CD14-positive monocyte (primary cell): ENCODE measurements around the gene DHX29. TPM values are rescaled to one million over a fixed set of nuclear protein-coding genes. Genes with fewer than 3 reads are reported as not detected.

ENCODE experiments used
- DNase-seq, 3 donors: peaks; one replicate each; pipeline ENCODE4 v3.0.0-alpha.2; 2011 to 2022
- H2AFZ ChIP-seq: 2 replicates; pipeline ENCODE4 v1.6.0; 2012; ENCODE audit warnings: mild to moderate bottlenecking, low read depth, low read length, inconsistent platforms; ENCODE audit not compliant: insufficient read depth, poor library complexity, severe bottlenecking
- H3K27ac ChIP-seq, 2 donors: 1 replicate in 1 of 2; 2 replicates in 1 of 2; pipeline ENCODE4 v1.5.1; 2012 to 2013; ENCODE audit warnings: low read length in 2 of 2, control low read depth in 1 of 2, inconsistent platforms in 1 of 2, low read depth in 1 of 2, mild to moderate bottlenecking in 1 of 2
- H3K27me3 ChIP-seq, 2 donors: one replicate each; pipeline versions ENCODE4 v1.6.0 to v1.6.1; 2011 to 2013; ENCODE audit warnings: low read length in 2 of 2; ENCODE audit not compliant: control insufficient read depth in 2 of 2, insufficient read depth in 2 of 2
- H3K36me3 ChIP-seq, 2 donors: replicated peaks in 1 of 2; 1 replicate in 1 of 2; 2 replicates in 1 of 2; pipeline versions ENCODE4 v1.5.1 to v1.6.1; 2012 to 2013; ENCODE audit warnings: low read length in 2 of 2, control low read depth in 1 of 2, inconsistent platforms in 1 of 2, mild to moderate bottlenecking in 1 of 2; ENCODE audit not compliant: insufficient read depth in 2 of 2, control insufficient read depth in 1 of 2
- H3K4me1 ChIP-seq, 2 donors: 1 replicate in 1 of 2; 2 replicates in 1 of 2; pipeline versions ENCODE4 v1.5.1 to v1.6.1; 2012 to 2013; ENCODE audit warnings: low read length in 2 of 2, control low read depth in 1 of 2, inconsistent platforms in 1 of 2, mild to moderate bottlenecking in 1 of 2, moderate library complexity in 1 of 2; ENCODE audit not compliant: insufficient read depth in 2 of 2, control insufficient read depth in 1 of 2
- H3K4me2 ChIP-seq: replicated peaks from 2 replicates; pipeline ENCODE3; 2012; ENCODE audit warnings: low read length, moderate library complexity, mild to moderate bottlenecking; ENCODE audit not compliant: poor library complexity, severe bottlenecking; ENCODE audit errors: extremely low read depth
- H3K4me3 ChIP-seq, 3 experiments: fragments of 200-600 bp in 1 of 3; sonication (generic) in 1 of 3; replicated peaks in 1 of 3; 1 replicate in 2 of 3; 2 replicates in 1 of 3; pipeline ENCODE4 v1.5.1; 2011 to 2013; ENCODE audit warnings: low read length in 3 of 3, mild to moderate bottlenecking in 3 of 3, control low read depth in 2 of 3, low read depth in 2 of 3, inconsistent platforms in 1 of 3, moderate library complexity in 1 of 3
- H3K79me2 ChIP-seq: 2 replicates; pipeline ENCODE4 v1.6.0; 2012; ENCODE audit warnings: mild to moderate bottlenecking, control low read depth, inconsistent platforms, low read length, moderate library complexity; ENCODE audit not compliant: insufficient read depth
- H3K9ac ChIP-seq: 2 replicates; pipeline ENCODE4 v1.6.0; 2017; ENCODE audit warnings: low read length, mild to moderate bottlenecking; ENCODE audit not compliant: insufficient read depth, poor library complexity, severe bottlenecking
- H3K9me3 ChIP-seq, 2 donors: replicated peaks in 1 of 2; 1 replicate in 1 of 2; 2 replicates in 1 of 2; pipeline versions ENCODE4 v1.5.1 to v1.6.1; 2012 to 2013; ENCODE audit warnings: low read length in 2 of 2, control low read depth in 1 of 2; ENCODE audit not compliant: control insufficient read depth in 1 of 2, insufficient read depth in 1 of 2
- H4K20me1 ChIP-seq: 2 replicates; pipeline ENCODE4 v1.6.0; 2012; ENCODE audit warnings: mild to moderate bottlenecking, low read length, control low read depth, moderate library complexity; ENCODE audit not compliant: insufficient read depth
- H3K27ac Mint-ChIP-seq, 7 donors: one replicate each; pipeline ENCODE4 v1.8.0; 2020; ENCODE audit warnings: mild to moderate bottlenecking in 7 of 7, mixed read lengths in 7 of 7, moderate library complexity in 6 of 7, inconsistent platforms in 2 of 7
- H3K27me3 Mint-ChIP-seq, 3 donors: one replicate each; pipeline ENCODE4 v1.8.0; 2021 to 2022; ENCODE audit warnings: low read depth in 3 of 3, mild to moderate bottlenecking in 3 of 3, mixed read lengths in 3 of 3, moderate library complexity in 3 of 3, inconsistent platforms in 1 of 3
- H3K36me3 Mint-ChIP-seq, 2 donors: one replicate each; pipeline ENCODE4 v1.8.0; 2020; ENCODE audit warnings: mixed read lengths in 2 of 2, inconsistent platforms in 1 of 2, mild to moderate bottlenecking in 1 of 2
- H3K4me1 Mint-ChIP-seq: one replicate; pipeline ENCODE4 v1.8.0; 2020; ENCODE audit warnings: mild to moderate bottlenecking, mixed read lengths
- H3K4me3 Mint-ChIP-seq, 2 donors: one replicate each; pipeline ENCODE4 v1.8.0; 2020; ENCODE audit warnings: mild to moderate bottlenecking in 2 of 2, mixed read lengths in 2 of 2, moderate library complexity in 1 of 2
- H3K9me3 Mint-ChIP-seq, 7 donors: one replicate each; pipeline ENCODE4 v1.8.0; 2020 to 2022; ENCODE audit warnings: mixed read lengths in 7 of 7, mild to moderate bottlenecking in 6 of 7, moderate library complexity in 6 of 7, inconsistent platforms in 2 of 7
- WGBS: methylation state at CpG from one replicate; pipeline ENCODE4 v1.1.5; 2013; ENCODE audit warnings: missing lambda C conversion rate; ENCODE audit not compliant: insufficient coverage; 5-methylcytosine and 5-hydroxymethylcytosine counted together
- intact Hi-C, 2 donors: fragments of 100-400 bp; cut with micrococcal nuclease; formaldehyde crosslinking; loops; one replicate each; pipeline versions ENCODE4 v1.15.0 to v1.15.1; 2023
- polyA plus RNA-seq, 3 donors: library from polyadenylated mRNA; depleted of rRNA in 1 of 3; unstranded in 2 of 3; stranded (reverse) in 1 of 3; fragments of 300-500 nt in 2 of 3; fragments of >200 nt in 1 of 3; fragmentation: Illumina TruSeq in 2 of 3; gene quantifications; 1 replicate in 2 of 3; 2 replicates in 1 of 3; pipeline ENCODE4 v1.2.3, GENCODE V29; 2012 to 2021
- TF ChIP-seq, protein P1 (sequence below): fragments of 200-600 bp; IDR thresholded peaks from one replicate; pipeline ENCODE4 v1.8.0; 2022; ENCODE audit warnings: antibody characterized with exemption, mild to moderate bottlenecking

DHX29 gene
- polyA plus RNA-seq, 3 donors, result 5.2 to 15.9 (median 9.7) TPM

DNA sequence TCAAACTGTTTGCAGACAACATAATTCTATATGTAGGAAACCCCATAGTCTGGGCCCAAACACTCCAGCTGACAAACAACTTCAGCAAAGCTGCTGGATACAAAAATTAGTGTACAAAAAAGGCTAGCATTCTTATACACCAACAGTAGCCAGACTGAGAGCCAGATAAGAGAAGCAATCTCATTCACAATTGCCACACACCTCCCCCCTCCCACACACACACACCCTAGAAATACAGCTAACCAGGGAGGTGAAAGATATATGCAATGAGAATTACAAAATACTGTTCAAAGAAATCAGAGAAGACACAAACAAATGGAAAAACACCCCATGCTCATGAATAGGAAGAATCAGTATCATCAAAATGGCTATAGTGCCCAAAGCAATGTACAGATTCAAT, 9.3 kb upstream of the DHX29 start:
- Mint-ChIP-seq H3K27me3 (no peaks in the 10 kb centered on the region), H3K27ac (peak overlapping the region in 2 of 7 donors; percentile 44 to 63), H3K9me3 (peaks cover 0 to 8% (median 0%) of the 10 kb centered on the region in 7 donors), H3K36me3 (peaks cover 10 to 12% of the 10 kb centered on the region in 2 donors), H3K4me3 (no peak overlapping the region), H3K4me1 (peaks cover 35% of the 10 kb centered on the region)
- no peak overlapping the region for H3K9ac ChIP-seq
- TF ChIP-seq, protein P1, sequence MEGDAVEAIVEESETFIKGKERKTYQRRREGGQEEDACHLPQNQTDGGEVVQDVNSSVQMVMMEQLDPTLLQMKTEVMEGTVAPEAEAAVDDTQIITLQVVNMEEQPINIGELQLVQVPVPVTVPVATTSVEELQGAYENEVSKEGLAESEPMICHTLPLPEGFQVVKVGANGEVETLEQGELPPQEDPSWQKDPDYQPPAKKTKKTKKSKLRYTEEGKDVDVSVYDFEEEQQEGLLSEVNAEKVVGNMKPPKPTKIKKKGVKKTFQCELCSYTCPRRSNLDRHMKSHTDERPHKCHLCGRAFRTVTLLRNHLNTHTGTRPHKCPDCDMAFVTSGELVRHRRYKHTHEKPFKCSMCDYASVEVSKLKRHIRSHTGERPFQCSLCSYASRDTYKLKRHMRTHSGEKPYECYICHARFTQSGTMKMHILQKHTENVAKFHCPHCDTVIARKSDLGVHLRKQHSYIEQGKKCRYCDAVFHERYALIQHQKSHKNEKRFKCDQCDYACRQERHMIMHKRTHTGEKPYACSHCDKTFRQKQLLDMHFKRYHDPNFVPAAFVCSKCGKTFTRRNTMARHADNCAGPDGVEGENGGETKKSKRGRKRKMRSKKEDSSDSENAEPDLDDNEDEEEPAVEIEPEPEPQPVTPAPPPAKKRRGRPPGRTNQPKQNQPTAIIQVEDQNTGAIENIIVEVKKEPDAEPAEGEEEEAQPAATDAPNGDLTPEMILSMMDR, result no peak
- DNase-seq, result no peak
- H3K79me2 ChIP-seq, result peaks cover 98% of the 10 kb centered on the region
- H3K9me3 ChIP-seq, result no peaks in the 10 kb centered on the region
- H3K27me3 ChIP-seq, result no peaks in the 10 kb centered on the region
- no peak overlapping the region for H3K4me3 ChIP-seq
- peaks cover 6 to 11% of the 10 kb centered on the region in 2 donors for H3K4me1 ChIP-seq
- H2AFZ ChIP-seq, result no peak overlapping the region
- no peak overlapping the region for H3K27ac ChIP-seq
- peaks cover 86% of the 10 kb centered on the region for H4K20me1 ChIP-seq
- peaks cover 0 to 5% of the 10 kb centered on the region in 2 donors for H3K36me3 ChIP-seq
- intact Hi-C loops, result no loop called here
- no peak overlapping the region for H3K4me2 ChIP-seq

DNA sequence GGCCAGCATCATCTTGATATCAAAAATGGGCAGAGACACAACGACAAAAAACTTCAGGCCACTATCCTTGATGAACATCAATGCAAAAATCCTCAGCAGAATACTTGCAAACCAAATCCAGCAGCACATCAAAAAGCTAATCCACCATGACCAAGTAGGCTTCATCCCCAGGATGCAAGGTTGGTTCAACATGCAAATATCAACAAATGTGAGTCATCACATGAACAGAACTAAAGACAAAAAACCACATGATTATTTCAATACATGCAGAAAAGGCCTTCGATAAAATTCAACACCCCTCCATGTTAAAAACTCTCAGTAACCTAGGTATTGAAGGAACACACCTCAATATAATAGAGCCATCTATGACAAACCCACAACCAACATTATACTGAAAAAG, 8.8 kb upstream of the DHX29 start:
- Histone ChIP-seq H3K27me3 (no peaks in the 10 kb centered on the region), H3K9ac (no peak overlapping the region), H3K79me2 (peaks cover 98% of the 10 kb centered on the region), H3K36me3 (peaks cover 0 to 8% of the 10 kb centered on the region in 2 donors), H4K20me1 (peaks cover 84% of the 10 kb centered on the region), H2AFZ (no peak overlapping the region), H3K4me2 (no peak overlapping the region), H3K9me3 (no peaks in the 10 kb centered on the region), H3K4me3 (no peak overlapping the region), H3K4me1 (peaks cover 6 to 11% of the 10 kb centered on the region in 2 donors), H3K27ac (no peak overlapping the region)
- Mint-ChIP-seq H3K9me3 (peaks cover 0 to 8% (median 0%) of the 10 kb centered on the region in 7 donors), H3K4me3 (no peak overlapping the region), H3K27ac (no peak overlapping the region), H3K36me3 (peaks cover 12 to 14% of the 10 kb centered on the region in 2 donors), H3K27me3 (no peaks in the 10 kb centered on the region), H3K4me1 (peaks cover 38% of the 10 kb centered on the region)
- TF ChIP-seq, protein P1, result no peak
- intact Hi-C loops, result no loop called here
- no peak for DNase-seq
- 100% methylated on average over 1 of the region's 2 CpGs for WGBS
